Measurements from ENCODE around the gene RNF146. TPM values are rescaled to one million over a fixed set of nuclear protein-coding genes. Genes with fewer than 3 reads are reported as not detected.

Gene RNF146
- total RNA-seq, 1 experiment from 2014 or later = 43.1 TPM

DNA sequence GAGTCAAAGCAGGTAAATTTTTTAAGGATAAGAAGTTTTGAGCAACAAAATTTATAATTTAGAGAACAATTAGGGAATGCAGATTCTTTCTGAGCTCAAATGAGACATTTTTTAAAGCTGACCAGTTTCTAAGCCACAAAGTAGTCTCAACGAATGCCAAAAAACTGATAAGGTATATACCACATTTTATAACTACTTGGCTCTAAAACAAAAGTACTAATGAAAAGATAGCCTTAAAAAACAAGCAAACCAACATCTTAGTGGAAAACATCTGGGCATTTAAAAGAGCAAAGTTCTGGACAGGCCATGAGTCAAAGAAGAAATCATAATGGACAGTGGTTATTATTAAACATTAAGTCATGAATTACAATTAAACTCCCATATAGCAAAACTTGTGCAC lies 23.2 kb upstream of the RNF146 start:
- no peak for DNase-seq (ENCODE audit: low read depth, low spot score)
- ATAC-seq = no peak
- no peaks in the 10 kb centered on the region for H3K36me3 ChIP-seq (ENCODE audit: control insufficient read depth, insufficient read depth, low read length)
- in situ Hi-C loops (cut with HindIII; ENCODE audit: low pct_unique_long_range_greater_than_20kb, low sequenced_read_pairs) (no loop called here), intact Hi-C loops (cut with micrococcal nuclease; ENCODE audit: unreplicated experiment) (no loop called here)
- no peaks in the 10 kb centered on the region for H3K4me1 ChIP-seq (ENCODE audit: control insufficient read depth, insufficient read depth, low read length)
- H3K4me3 ChIP-seq (ENCODE audit: low read depth in 2 of 2, low read length in 2 of 2) = no peak overlapping the region
- BruUV-seq (replicated peaks) = no TSS peak
- POLR2A ChIA-PET = no interaction called here
- peaks cover 7% of the 10 kb centered on the region for H3K27me3 ChIP-seq (ENCODE audit: control insufficient read depth, insufficient read depth, low read length)
- TF ChIP-seq POLR2AphosphoS5 (IDR thresholded peaks at IDR 0.05; ENCODE audit: low read depth, low read length) = no peak
- TF ChIP-seq TCF7L2 (IDR thresholded peaks at IDR 0.05; ENCODE audit: low read depth, low read length) = no peak
- no peak for TF ChIP-seq SIN3A (IDR thresholded peaks at IDR 0.05; ENCODE audit: borderline replicate concordance, insufficient read depth, low read depth, low read length)
- TF ChIP-seq CTCF (IDR thresholded peaks at IDR 0.05) = no peak
- no peak for TF ChIP-seq REST (IDR thresholded peaks at IDR 0.05; ENCODE audit: insufficient read depth in 1 of 2, low read depth in 2 of 2, low read length in 1 of 2)
- CTCF ChIA-PET = no interaction called here
- no peak overlapping the region for H3K27ac ChIP-seq (ENCODE audit: low read length)
- no peaks in the 10 kb centered on the region for H3K9me3 ChIP-seq (ENCODE audit: control insufficient read depth, insufficient read depth, low read depth, low read length)

GRCh38 chr6:127247114-127248096 lies 19.3 kb upstream of the RNF146 start:
- ChIA-PET POLR2A (no interaction called here), CTCF (interaction anchor here (1.1 kb wide), 1 partner anchor 19 kb away, joined by 3 read pairs; no protein-coding TSS in a partner anchor)
- DNase-seq (ENCODE audit: low read depth, low spot score) = no peak
- no peak for ATAC-seq
- in situ Hi-C loops (cut with HindIII; ENCODE audit: low pct_unique_long_range_greater_than_20kb, low sequenced_read_pairs) = no loop called here
- no peak overlapping the region for H3K4me3 ChIP-seq (ENCODE audit: low read depth in 2 of 2, low read length in 2 of 2)
- no peaks in the 10 kb centered on the region for H3K9me3 ChIP-seq (ENCODE audit: control insufficient read depth, insufficient read depth, low read depth, low read length)
- intact Hi-C loops (cut with micrococcal nuclease; ENCODE audit: unreplicated experiment) = no loop called here
- no TSS peak for BruUV-seq (replicated peaks)
- no peak overlapping the region for H3K27ac ChIP-seq (ENCODE audit: low read length)
- H3K36me3 ChIP-seq (ENCODE audit: control insufficient read depth, insufficient read depth, low read length) = no peaks in the 10 kb centered on the region
- no peaks in the 10 kb centered on the region for H3K4me1 ChIP-seq (ENCODE audit: control insufficient read depth, insufficient read depth, low read length)
- H3K27me3 ChIP-seq (ENCODE audit: control insufficient read depth, insufficient read depth, low read length) = no peaks in the 10 kb centered on the region; the same call in none of the 2 replicates
- TF ChIP-seq TCF7L2 (IDR thresholded peaks at IDR 0.05; ENCODE audit: low read depth, low read length) = no peak
- no peak for TF ChIP-seq CTCF (IDR thresholded peaks at IDR 0.05)
